ENCODE measurements around the gene PHYKPL. TPM values are rescaled to one million over a fixed set of nuclear protein-coding genes. Genes with fewer than 3 reads are reported as not detected.

Gene PHYKPL
- total and polyA plus RNA-seq, 2 of the 4 experiments (the other 2 are of a cell fraction), result 10.0 to 24.5 TPM

- no peak overlapping the region for H3K14ac ChIP-seq (replicated peaks; ENCODE audit: low read depth, low read length)
Measured at GRCh38 chr5:178280631-178281030, 48.0 kb upstream of the PHYKPL start.

More at GRCh38 chr5:178280631-178281030, 48.0 kb upstream of the PHYKPL start:
- in situ Hi-C loops (cut with MboI; ENCODE audit: low sequenced_read_pairs) (loop anchor here (5.0 to 25.0 kb wide), 2 partner anchors 272 to 1207 kb away; no protein-coding TSS in a partner anchor), intact Hi-C loops (cut with micrococcal nuclease) (loop anchor here (1.0 to 5.0 kb wide), 3 partner anchors 310 to 1212 kb away; partner anchors contain the start of genes COL23A1 and ZNF354A), dilution Hi-C loops (cut with HindIII; ENCODE audit: low sequenced_read_pairs, unreplicated experiment) (no loop called here)
- ChIA-PET POLR2A (ENCODE audit: unreplicated experiment) (no interaction called here), CTCF (no interaction called here)
- Histone ChIP-seq H2AFZ (replicated peaks; ENCODE audit: low read length, poor library complexity) (no peak overlapping the region), H2AK9ac (replicated peaks; ENCODE audit: low read depth, low read length, poor library complexity) (no peak overlapping the region), H2BK20ac (ENCODE audit: low read depth, low read length) (no peak overlapping the region), H3K4me2 (ENCODE audit: low read depth, low read length) (no peak overlapping the region), H3K18ac (ENCODE audit: low read depth, low read length) (no peak overlapping the region), H3K27me3 (ENCODE audit: control insufficient read depth, insufficient read depth, low read length) (no peaks in the 10 kb centered on the region; the same call in 1 of the 2 replicates), H3K36me3 (ENCODE audit: control insufficient read depth, insufficient read depth, low read length) (no peaks in the 10 kb centered on the region), H2BK120ac (ENCODE audit: low read depth, low read length) (no peak overlapping the region), H4K20me1 (ENCODE audit: insufficient read depth, low read length) (no peaks in the 10 kb centered on the region), H4K91ac (ENCODE audit: insufficient read depth, low read depth, low read length) (no peak overlapping the region), H3K9me1 (ENCODE audit: insufficient read depth, low read length) (no peaks in the 10 kb centered on the region), H2BK15ac (ENCODE audit: low read depth, low read length) (no peak overlapping the region), H2BK5ac (ENCODE audit: low read depth, low read length, poor library complexity, severe bottlenecking) (no peak overlapping the region), H2AK5ac (ENCODE audit: low read depth, low read length) (no peak overlapping the region), H3K4me3 (ENCODE audit: insufficient read depth, low read depth, low read length) (no peak overlapping the region), H4K8ac (ENCODE audit: low read depth in 2 of 2, low read length in 2 of 2) (no peak overlapping the region), H3K23ac (ENCODE audit: low read depth, low read length) (no peak overlapping the region), H3K9ac (ENCODE audit: low read depth, low read length) (no peak overlapping the region), H3K27ac (ENCODE audit: insufficient read depth, low read length) (no peak overlapping the region), H3K9me3 (ENCODE audit: control insufficient read depth, insufficient read depth, low read length) (peaks cover 11% of the 10 kb centered on the region), H3K4ac (ENCODE audit: low read depth, low read length) (no peak overlapping the region), H3K79me1 (ENCODE audit: low read depth in 1 of 2, low read length in 2 of 2) (no peaks in the 10 kb centered on the region), H3K56ac (ENCODE audit: extremely low read depth, insufficient read depth, low read length) (no peak overlapping the region), H4K5ac (ENCODE audit: low read depth, low read length) (no peak overlapping the region), H3K4me1 (ENCODE audit: control insufficient read depth, insufficient read depth, low read length) (no peaks in the 10 kb centered on the region)
- ATAC-seq (ENCODE audit: low read depth) (no peak), DNase-seq (no peak)
- 93% methylated on average over 3 of the region's 9 CpGs; no CpG with 5 or more reads in 1 of the 2 experiments for WGBS, 2 experiments (ENCODE audit: extremely low coverage in 2 of 2, insufficient read length in 1 of 2)
- no TSS peak for BruUV-seq (replicated peaks)
- no peak for TF ChIP-seq RCOR1 (IDR thresholded peaks at IDR 0.05; ENCODE audit: insufficient replicate concordance, low read length)
- TF ChIP-seq RFX5 (IDR thresholded peaks at IDR 0.05; ENCODE audit: low read depth, low read length), result no peak
- TF ChIP-seq MAZ (IDR thresholded peaks at IDR 0.05; ENCODE audit: borderline replicate concordance, low read depth, low read length), result no peak
- TF ChIP-seq RAD21 (IDR thresholded peaks at IDR 0.05; ENCODE audit: low read length), result no peak
- no peak for TF ChIP-seq MXI1 (IDR thresholded peaks at IDR 0.05; ENCODE audit: borderline replicate concordance, low read depth, low read length)
- no peak for TF ChIP-seq CEBPB (IDR thresholded peaks at IDR 0.05; ENCODE audit: low read depth, low read length)

All from IMR-90 (cell line).